ENCODE measurements around the gene PARM1.
"Not testable (repeated sequence)": the region's sequence is repeated elsewhere in the genome, so short reads cannot be mapped to it uniquely, and the experiment has no call there.

The PARM1 gene

GRCh38 chr4:74944354-74944793, 11.5 kb downstream of the PARM1 start:
- no peak for DNase-seq

GRCh38 chr4:74946196-74946595, 13.3 kb downstream of the PARM1 start:
- DNase-seq = no peak

GRCh38 chr4:74947798-74948197, 14.9 kb downstream of the PARM1 start:
- no peak for DNase-seq

GRCh38 chr4:74948236-74948635, 15.3 kb downstream of the PARM1 start:
- no peak for DNase-seq

GRCh38 chr4:74950200-74950599, 17.3 kb downstream of the PARM1 start:
- DNase-seq = no peak

- DNase-seq = no peak
These were observed 18.0 kb downstream of the PARM1 start for GRCh38 chr4:74950882-74951281.

- DNase-seq = no peak
These were observed 20.7 kb downstream of the PARM1 start for GRCh38 chr4:74953647-74954046.

GRCh38 chr4:74958881-74959280, 26.0 kb downstream of the PARM1 start:
- DNase-seq = no peak

- DNase-seq = no peak
These were observed 28.3 kb downstream of the PARM1 start for GRCh38 chr4:74961230-74961629.

GRCh38 chr4:74962584-74962983, 29.7 kb downstream of the PARM1 start:
- DNase-seq = no peak

GRCh38 chr4:74964311-74964710, 31.4 kb downstream of the PARM1 start:
- no peak for DNase-seq

- no peak for DNase-seq
These were observed 34.4 kb downstream of the PARM1 start for GRCh38 chr4:74967324-74967723.

GRCh38 chr4:74968456-74969164, 35.7 kb downstream of the PARM1 start:
- DNase-seq = no peak

- no peak for DNase-seq
These were observed 36.9 kb downstream of the PARM1 start for GRCh38 chr4:74969507-74970474.

- no peak for DNase-seq
These were observed 37.7 kb downstream of the PARM1 start for GRCh38 chr4:74970577-74970976.

- no peak for DNase-seq
These were observed 38.9 kb downstream of the PARM1 start for GRCh38 chr4:74971862-74972261.

GRCh38 chr4:74975082-74975481, 42.2 kb downstream of the PARM1 start:
- no peak for DNase-seq

- no peak for DNase-seq
These were observed 43.2 kb downstream of the PARM1 start for GRCh38 chr4:74975848-74976824.

GRCh38 chr4:74982546-74983252, 49.8 kb downstream of the PARM1 start:
- no peak for DNase-seq

- no peak for DNase-seq
These were observed 50.3 kb downstream of the PARM1 start for GRCh38 chr4:74983253-74983635.

- DNase-seq = no peak
These were observed 57.5 kb downstream of the PARM1 start for GRCh38 chr4:74990276-74990875.

GRCh38 chr4:74994436-74994835, 61.5 kb downstream of the PARM1 start:
- DNase-seq = not testable (repeated sequence)

Data from CD4-positive, alpha-beta T cell treated with Interleukin-4 for 4 hours (primary cell).